Measurements from ENCODE around the gene SEMA3A. TPM values are rescaled to one million over a fixed set of nuclear protein-coding genes. Genes with fewer than 3 reads are reported as not detected.

Gene SEMA3A
- total RNA-seq, 1 experiment from 2014 or later = 14.2 TPM

DNA sequence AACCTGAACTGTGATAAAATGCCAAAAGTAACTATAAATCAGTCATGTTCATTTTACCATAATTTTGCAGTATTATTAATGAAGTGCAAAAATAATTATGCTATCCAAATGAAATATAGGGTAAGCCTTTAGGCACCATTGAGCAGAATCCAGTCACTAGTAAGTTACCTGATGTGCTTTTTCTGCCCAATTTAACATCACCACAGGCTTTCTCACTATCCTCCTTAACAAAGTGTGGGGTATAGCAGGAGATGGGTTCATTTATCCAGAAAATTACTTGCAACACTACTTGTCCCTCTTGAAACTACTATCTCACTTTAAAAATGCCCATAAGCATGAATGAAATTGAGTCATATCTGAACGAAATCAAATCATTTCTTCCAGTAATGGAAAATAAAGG, 211.0 kb downstream of the SEMA3A start:
- RAD21 ChIA-PET (ENCODE audit: low non-redundant PET in 1 of 2, low total read pairs in 2 of 2, uncharacterized antibody in 2 of 2, unreplicated experiment in 2 of 2) = no interaction called here
- TF ChIP-seq, protein P1, sequence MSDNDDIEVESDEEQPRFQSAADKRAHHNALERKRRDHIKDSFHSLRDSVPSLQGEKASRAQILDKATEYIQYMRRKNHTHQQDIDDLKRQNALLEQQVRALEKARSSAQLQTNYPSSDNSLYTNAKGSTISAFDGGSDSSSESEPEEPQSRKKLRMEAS (IDR thresholded peaks at IDR 0.05) = no peak
- TF ChIP-seq ZNF274 (IDR thresholded peaks at IDR 0.05; ENCODE audit: low read depth, low read length) (no peak), JUND (IDR thresholded peaks at IDR 0.05) (no peak), YY1 (IDR thresholded peaks at IDR 0.05; ENCODE audit: extremely low read depth, insufficient replicate concordance, low read depth, low read length) (no peak), RAD21 (IDR thresholded peaks at IDR 0.05; ENCODE audit: low read depth) (no peak), SRF (IDR thresholded peaks at IDR 0.05; ENCODE audit: low read depth) (no peak), POLR2A (IDR thresholded peaks at IDR 0.05; ENCODE audit: borderline replicate concordance, extremely low read depth, insufficient read depth, insufficient read length) (no peak), SP1 (IDR thresholded peaks at IDR 0.05; ENCODE audit: low read depth) (no peak)
- TF ChIP-seq, protein P2, sequence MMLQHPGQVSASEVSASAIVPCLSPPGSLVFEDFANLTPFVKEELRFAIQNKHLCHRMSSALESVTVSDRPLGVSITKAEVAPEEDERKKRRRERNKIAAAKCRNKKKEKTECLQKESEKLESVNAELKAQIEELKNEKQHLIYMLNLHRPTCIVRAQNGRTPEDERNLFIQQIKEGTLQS (IDR thresholded peaks at IDR 0.05) = no peak
- TF ChIP-seq, protein P3, sequence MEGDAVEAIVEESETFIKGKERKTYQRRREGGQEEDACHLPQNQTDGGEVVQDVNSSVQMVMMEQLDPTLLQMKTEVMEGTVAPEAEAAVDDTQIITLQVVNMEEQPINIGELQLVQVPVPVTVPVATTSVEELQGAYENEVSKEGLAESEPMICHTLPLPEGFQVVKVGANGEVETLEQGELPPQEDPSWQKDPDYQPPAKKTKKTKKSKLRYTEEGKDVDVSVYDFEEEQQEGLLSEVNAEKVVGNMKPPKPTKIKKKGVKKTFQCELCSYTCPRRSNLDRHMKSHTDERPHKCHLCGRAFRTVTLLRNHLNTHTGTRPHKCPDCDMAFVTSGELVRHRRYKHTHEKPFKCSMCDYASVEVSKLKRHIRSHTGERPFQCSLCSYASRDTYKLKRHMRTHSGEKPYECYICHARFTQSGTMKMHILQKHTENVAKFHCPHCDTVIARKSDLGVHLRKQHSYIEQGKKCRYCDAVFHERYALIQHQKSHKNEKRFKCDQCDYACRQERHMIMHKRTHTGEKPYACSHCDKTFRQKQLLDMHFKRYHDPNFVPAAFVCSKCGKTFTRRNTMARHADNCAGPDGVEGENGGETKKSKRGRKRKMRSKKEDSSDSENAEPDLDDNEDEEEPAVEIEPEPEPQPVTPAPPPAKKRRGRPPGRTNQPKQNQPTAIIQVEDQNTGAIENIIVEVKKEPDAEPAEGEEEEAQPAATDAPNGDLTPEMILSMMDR (IDR thresholded peaks at IDR 0.05 in 2 of 3, conservative IDR thresholded peaks at IDR 0.05 in 1 of 3; ENCODE audit: borderline replicate concordance in 1 of 3, insufficient read depth in 1 of 3, low read depth in 2 of 3, low read length in 2 of 3) = no peak
- H4K20me1 ChIP-seq (ENCODE audit: insufficient read depth) = no peaks in the 10 kb centered on the region; the same call in 1 of the 2 replicates
- no peak overlapping the region for H3K4me2 ChIP-seq (ENCODE audit: low read length)
- no peaks in the 10 kb centered on the region for H3K4me1 ChIP-seq (ENCODE audit: control insufficient read depth in 1 of 2, insufficient read depth in 2 of 2, low read length in 2 of 2)
- intact Hi-C loops (cut with micrococcal nuclease) = no loop called here
- peak overlapping the region; percentile 49 for H2AFZ ChIP-seq (ENCODE audit: low read depth, low read length, poor library complexity, severe bottlenecking)
- BruUV-seq (replicated peaks) = no TSS peak
- POLR2A ChIA-PET = no interaction called here
- no peak overlapping the region for H3K27ac ChIP-seq (ENCODE audit: low read depth, low read length)
- DNase-seq (ENCODE audit: low read depth, low spot score) (no peak), ATAC-seq (no peak)
- no peaks in the 10 kb centered on the region for H3K27me3 ChIP-seq (ENCODE audit: insufficient read depth, low read length)
- H3K36me3 ChIP-seq (ENCODE audit: control insufficient read depth in 1 of 2, insufficient read depth in 2 of 2, low read length in 2 of 2) = no peaks in the 10 kb centered on the region
- CTCF ChIA-PET = no interaction called here
- no peak overlapping the region for H3K4me3 ChIP-seq (replicated peaks in 1 of 2; ENCODE audit: low read depth in 1 of 2, low read length in 2 of 2)
- no peaks in the 10 kb centered on the region for H3K79me2 ChIP-seq (ENCODE audit: insufficient read depth, low read length)
- H3K9ac ChIP-seq (ENCODE audit: low read length) = no peak overlapping the region
- H3K9me2 ChIP-seq (ENCODE audit: insufficient read depth) = no peaks in the 10 kb centered on the region
- H3K9me3 ChIP-seq (ENCODE audit: control insufficient read depth in 1 of 2, insufficient read depth in 1 of 2, low read depth in 1 of 2, low read length in 2 of 2) = no peaks in the 10 kb centered on the region
